HepG2 (cell line): ENCODE data around the gene ZBTB46. TPM values are rescaled to one million over a fixed set of nuclear protein-coding genes. Genes with fewer than 3 reads are reported as not detected.

Experiments used
- ATAC-seq: fragments of 200-7000 bp; cut with Tn5 transposase; 3 replicates; pipeline ENCODE4 v1.9.1; 2020; ENCODE audit warnings: mild to moderate bottlenecking, moderate library complexity
- BruUV-seq: library from RNA; stranded (reverse); fragments of 400-500 nt; replicated peaks from 2 replicates; lab custom pipeline; 2021; lab: Mats Ljungman, UMichigan
- CTCF ChIA-PET: fragments of 300-600 bp; formaldehyde crosslinking; extraction: SDS; loops from one replicate; lab custom pipeline; 2021; ENCODE audit warnings: low total read pairs, inconsistent platforms, low intra/inter-chr PET ratio; lab: Yijun Ruan, JAX
- POLR2A ChIA-PET: fragments of 350-600 bp; sonication (Branson Sonifier 250); formaldehyde crosslinking; loops from one replicate; lab custom pipeline; 2020; ENCODE audit warnings: antibody characterized with exemption, inconsistent platforms; lab: Yijun Ruan, JAX
- DNase-seq: peaks from one replicate; pipeline ENCODE4 v3.0.0-alpha.2; 2015; ENCODE audit warnings: low spot score
- FAIRE-seq: peaks from 3 replicates; lab custom pipeline; 2011; peaks lifted over from hg19 to GRCh38; lab: Jason Lieb, UNC
- H2AFZ ChIP-seq: one replicate; pipeline ENCODE4 v1.6.1; 2011; ENCODE audit warnings: low read length, inconsistent platforms
- H3K27ac ChIP-seq: fragments of 300-600 bp; 3 replicates; pipeline ENCODE4 v1.8.0; 2011; ENCODE audit warnings: mixed run types, mild to moderate bottlenecking, mixed read lengths, low read length, inconsistent platforms; ENCODE audit not compliant: insufficient read depth; ENCODE audit errors: extremely low read length
- H3K27me3 ChIP-seq, 2 experiments: fragments of 200-600 bp in 1 of 2; 2 replicates in 1 of 2; 3 replicates in 1 of 2; pipeline versions ENCODE4 v1.6.0 to v1.8.0; 2011; ENCODE audit warnings: low read length in 2 of 2, mild to moderate bottlenecking in 2 of 2, moderate library complexity in 2 of 2, inconsistent platforms in 1 of 2; ENCODE audit not compliant: insufficient read depth in 2 of 2, control insufficient read depth in 1 of 2
- H3K36me3 ChIP-seq, 2 experiments: fragments of 200-600 bp in 1 of 2; replicated peaks in 1 of 2; 2 replicates in 1 of 2; 3 replicates in 1 of 2; pipeline versions ENCODE4 v1.5.1 to v1.8.0; 2011; ENCODE audit warnings: low read length in 2 of 2, inconsistent platforms in 1 of 2; ENCODE audit not compliant: insufficient read depth in 2 of 2, control insufficient read depth in 1 of 2
- H3K4me1 ChIP-seq: 2 replicates; pipeline ENCODE4 v1.5.1; 2012; ENCODE audit warnings: low read length, inconsistent platforms; ENCODE audit not compliant: insufficient read depth
- H3K4me2 ChIP-seq: 2 replicates; pipeline ENCODE4 v1.6.0; 2011; ENCODE audit warnings: low read depth, low read length, inconsistent platforms
- H3K4me3 ChIP-seq, 3 experiments: fragments of 200-600 bp in 1 of 3; sonication (generic), shearing (Covaris generic) in 1 of 3; replicated peaks in 1 of 3; 2 replicates each; pipeline ENCODE4 v1.5.1; 2011 to 2016; ENCODE audit warnings: low read length in 3 of 3, inconsistent platforms in 2 of 3, low read depth in 2 of 3, mild to moderate bottlenecking in 2 of 3, control low read depth in 1 of 3, mixed read lengths in 1 of 3; ENCODE audit not compliant: insufficient read depth in 1 of 3
- H3K79me2 ChIP-seq: one replicate; pipeline ENCODE4 v1.6.1; 2011; ENCODE audit warnings: low read length, inconsistent platforms; ENCODE audit not compliant: insufficient read depth
- H3K9ac ChIP-seq: 2 replicates; pipeline ENCODE4 v1.6.0; 2011; ENCODE audit warnings: mild to moderate bottlenecking, low read depth, low read length, inconsistent platforms; ENCODE audit not compliant: insufficient read depth
- H3K9me3 ChIP-seq: 2 replicates; pipeline ENCODE4 v1.5.1; 2012; ENCODE audit warnings: mild to moderate bottlenecking, low read length
- H4K20me1 ChIP-seq: 2 replicates; pipeline ENCODE4 v1.6.0; 2011; ENCODE audit warnings: inconsistent platforms, mild to moderate bottlenecking, low read length, moderate library complexity; ENCODE audit not compliant: insufficient read depth
- CEBPB ChIP-seq: IDR thresholded peaks from 2 replicates; pipeline ENCODE4 v1.6.1; 2011; ENCODE audit warnings: low read depth, low read length, improper control_type of control experiment, borderline replicate concordance
- ZNF432 ChIP-seq: sonication (generic); formaldehyde crosslinking; IDR thresholded peaks from 2 replicates; pipeline ENCODE4 v1.5.0; 2020; ENCODE audit warnings: missing genetic modification reagents, mild to moderate bottlenecking, borderline replicate concordance
- ZNF501 ChIP-seq: sonication (generic); formaldehyde crosslinking; IDR thresholded peaks from 2 replicates; pipeline ENCODE4 v1.5.1; 2020; ENCODE audit warnings: mild to moderate bottlenecking, moderate library complexity, missing genetic modification reagents
- ZNF556 ChIP-seq: sonication (generic); formaldehyde crosslinking; IDR thresholded peaks from 2 replicates; pipeline ENCODE4 v1.4.0; 2020; ENCODE audit warnings: mild to moderate bottlenecking, missing genetic modification reagents, borderline replicate concordance
- ZNF761 ChIP-seq: sonication (generic); formaldehyde crosslinking; conservative IDR thresholded peaks from 2 replicates; pipeline ENCODE4 v1.4.0; 2020; ENCODE audit warnings: mild to moderate bottlenecking, missing genetic modification reagents
- WGBS: methylation state at CpG from one replicate; pipeline ENCODE4 v1.1.6; 2017; ENCODE audit warnings: low lambda C conversion rate; 5-methylcytosine and 5-hydroxymethylcytosine counted together
- in situ Hi-C: cut with HindIII; loops from 2 replicates; pipeline ENCODE4 v1.10.0; 2017; ENCODE audit warnings: low pct_unique_long_range_greater_than_20kb; ENCODE audit not compliant: extremely low pct_ligation_motif_present
- intact Hi-C: fragments of 100-400 bp; cut with micrococcal nuclease; formaldehyde crosslinking; loops from one replicate; pipeline ENCODE4 v1.10.0; 2022; ENCODE audit not compliant: unreplicated experiment
- polyA plus RNA-seq, 8 experiments: library from polyadenylated mRNA; depleted of rRNA in 3 of 8; stranded (reverse) in 7 of 8; unstranded in 1 of 8; fragments of >200 nt; fragmentation: Illumina TruSeq in 4 of 8; extraction: Trizol in 4 of 8; gene quantifications; 2 replicates each; pipeline versions ENCODE4 v1.2.1 to v1.2.3, GENCODE V29; 2011 to 2016; ENCODE audit warnings: low read depth in 4 of 8, missing spikeins in 1 of 8, mixed read lengths in 1 of 8; ENCODE audit not compliant: insufficient read depth in 1 of 8
- total RNA-seq, 5 experiments: library from RNA; depleted of rRNA; stranded (reverse); fragments of >200 nt; fragmentation: Illumina TruSeq; extraction: Trizol; gene quantifications; 2 replicates each; pipeline ENCODE4 v1.2.3, GENCODE V29; 2016; ENCODE audit warnings: low read depth in 1 of 5
- TF ChIP-seq, protein P1 (sequence below): sonication (generic); formaldehyde crosslinking; IDR thresholded peaks from 2 replicates; pipeline ENCODE4 v1.5.1; 2020; ENCODE audit warnings: mild to moderate bottlenecking, missing genetic modification reagents, moderate library complexity
- TF ChIP-seq, protein P2 (sequence below): sonication (generic); formaldehyde crosslinking; IDR thresholded peaks from 2 replicates; pipeline ENCODE4 v1.5.0; 2020; ENCODE audit warnings: missing genetic modification reagents, mild to moderate bottlenecking, borderline replicate concordance
- TF ChIP-seq, protein P3 (sequence below): sonication (generic); formaldehyde crosslinking; conservative IDR thresholded peaks from 2 replicates; pipeline ENCODE4 v1.4.0; 2020; ENCODE audit warnings: missing genetic modification reagents

ZBTB46 gene
- total and polyA plus RNA-seq, 2 of the 13 experiments (the other 11 are each of a cell fraction or from before 2014, with no cell fraction given) = 1.6 to 13.5 TPM

DNA sequence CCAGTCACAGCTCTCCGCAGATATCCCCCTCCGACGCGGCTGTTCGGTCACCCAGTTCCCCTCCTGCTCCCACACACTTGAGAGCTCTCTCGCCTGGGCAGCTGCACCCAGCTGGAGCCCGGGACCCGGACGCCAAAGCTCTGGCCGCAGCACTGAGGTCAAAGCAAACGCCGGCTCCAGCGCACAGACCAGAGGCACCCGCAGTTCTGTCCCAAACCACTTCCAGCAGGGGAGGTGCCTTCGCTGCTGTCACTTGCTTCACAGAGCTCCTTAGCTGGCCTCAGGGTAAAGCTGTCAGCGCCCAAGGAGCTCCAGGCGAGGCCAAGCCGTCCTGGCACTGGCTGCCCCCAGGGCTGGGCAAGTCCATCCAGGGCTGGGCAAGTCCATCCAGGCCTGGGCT is 63.6 kb downstream of the ZBTB46 start:
- Histone ChIP-seq H3K4me1 (peaks cover 18% of the 10 kb centered on the region), H2AFZ (no peak overlapping the region), H3K27ac (no peak overlapping the region), H3K9me3 (no peaks in the 10 kb centered on the region), H4K20me1 (no peaks in the 10 kb centered on the region), H3K79me2 (no peaks in the 10 kb centered on the region), H3K4me2 (no peak overlapping the region), H3K27me3 (no peaks in the 10 kb centered on the region)
- no peak for ATAC-seq
- intact Hi-C loops = no loop called here
- whole genome bisulfite sequencing = 81% methylated on average over 18 of the region's 18 CpGs
- in situ Hi-C loops = no loop called here
- POLR2A ChIA-PET = no interaction called here
- TF ChIP-seq ZNF432 (no peak), ZNF501 (CRISPR knock-in tag) (no peak), ZNF761 (CRISPR knock-in tag) (no peak), ZNF556 (CRISPR knock-in tag) (no peak), CEBPB (no peak)
- TF ChIP-seq, all 625 proteins: peak for 0
- H3K9ac ChIP-seq = no peak overlapping the region
- BruUV-seq = no TSS peak
- CTCF ChIA-PET = no interaction called here
- DNase-seq (no peak), FAIRE-seq (no peak)
- H3K36me3 ChIP-seq = no peaks in the 10 kb centered on the region
- no peak overlapping the region for H3K4me3 ChIP-seq

DNA sequence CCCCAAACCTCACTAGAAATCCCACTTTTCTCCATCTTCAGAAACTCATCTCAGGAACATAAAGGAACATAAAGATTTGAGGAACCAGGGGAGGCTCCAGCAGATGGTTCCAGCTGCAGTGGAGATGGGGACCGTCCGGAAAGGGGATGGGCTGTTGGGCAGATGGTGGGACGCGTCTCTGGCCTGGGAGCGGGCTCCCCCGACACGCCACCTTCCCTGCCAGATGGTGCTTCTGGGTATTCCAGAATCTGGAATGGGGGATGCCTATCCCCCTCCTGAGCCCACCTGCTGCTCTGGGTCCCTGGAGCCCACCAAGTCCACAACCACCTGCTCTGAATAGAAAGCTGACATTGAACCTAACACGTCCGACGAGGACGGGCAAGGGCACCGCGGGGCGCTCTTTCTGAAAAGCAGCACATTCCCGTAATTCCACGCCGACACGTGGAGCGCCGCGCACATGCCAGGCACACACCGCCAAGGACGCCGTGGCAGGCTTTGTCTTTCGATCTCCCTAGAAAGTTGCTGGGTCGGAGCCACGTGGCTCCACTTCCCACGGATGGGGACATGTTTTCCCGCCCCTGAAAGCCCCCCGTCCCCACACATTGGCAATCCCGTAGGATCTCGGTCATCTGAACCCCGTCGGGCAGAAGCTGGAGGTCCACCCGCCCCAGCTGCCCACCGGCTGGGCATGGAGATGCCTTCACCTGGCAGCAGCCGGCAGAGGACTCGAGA is 64.2 kb downstream of the ZBTB46 start:
- no peak overlapping the region for H3K9ac ChIP-seq
- peaks cover 17% of the 10 kb centered on the region for H3K4me1 ChIP-seq
- no peak overlapping the region for H3K27ac ChIP-seq
- no peaks in the 10 kb centered on the region for H4K20me1 ChIP-seq
- no peaks in the 10 kb centered on the region for H3K27me3 ChIP-seq
- in situ Hi-C loops (no loop called here), intact Hi-C loops (no loop called here)
- ChIA-PET CTCF (no interaction called here), POLR2A (interaction anchor here (0.7 kb wide), 1 partner anchor 58 kb away, joined by 4 read pairs; no protein-coding TSS in a partner anchor)
- H3K79me2 ChIP-seq = no peaks in the 10 kb centered on the region
- BruUV-seq = no TSS peak
- no peak for FAIRE-seq
- TF ChIP-seq, protein P1, sequence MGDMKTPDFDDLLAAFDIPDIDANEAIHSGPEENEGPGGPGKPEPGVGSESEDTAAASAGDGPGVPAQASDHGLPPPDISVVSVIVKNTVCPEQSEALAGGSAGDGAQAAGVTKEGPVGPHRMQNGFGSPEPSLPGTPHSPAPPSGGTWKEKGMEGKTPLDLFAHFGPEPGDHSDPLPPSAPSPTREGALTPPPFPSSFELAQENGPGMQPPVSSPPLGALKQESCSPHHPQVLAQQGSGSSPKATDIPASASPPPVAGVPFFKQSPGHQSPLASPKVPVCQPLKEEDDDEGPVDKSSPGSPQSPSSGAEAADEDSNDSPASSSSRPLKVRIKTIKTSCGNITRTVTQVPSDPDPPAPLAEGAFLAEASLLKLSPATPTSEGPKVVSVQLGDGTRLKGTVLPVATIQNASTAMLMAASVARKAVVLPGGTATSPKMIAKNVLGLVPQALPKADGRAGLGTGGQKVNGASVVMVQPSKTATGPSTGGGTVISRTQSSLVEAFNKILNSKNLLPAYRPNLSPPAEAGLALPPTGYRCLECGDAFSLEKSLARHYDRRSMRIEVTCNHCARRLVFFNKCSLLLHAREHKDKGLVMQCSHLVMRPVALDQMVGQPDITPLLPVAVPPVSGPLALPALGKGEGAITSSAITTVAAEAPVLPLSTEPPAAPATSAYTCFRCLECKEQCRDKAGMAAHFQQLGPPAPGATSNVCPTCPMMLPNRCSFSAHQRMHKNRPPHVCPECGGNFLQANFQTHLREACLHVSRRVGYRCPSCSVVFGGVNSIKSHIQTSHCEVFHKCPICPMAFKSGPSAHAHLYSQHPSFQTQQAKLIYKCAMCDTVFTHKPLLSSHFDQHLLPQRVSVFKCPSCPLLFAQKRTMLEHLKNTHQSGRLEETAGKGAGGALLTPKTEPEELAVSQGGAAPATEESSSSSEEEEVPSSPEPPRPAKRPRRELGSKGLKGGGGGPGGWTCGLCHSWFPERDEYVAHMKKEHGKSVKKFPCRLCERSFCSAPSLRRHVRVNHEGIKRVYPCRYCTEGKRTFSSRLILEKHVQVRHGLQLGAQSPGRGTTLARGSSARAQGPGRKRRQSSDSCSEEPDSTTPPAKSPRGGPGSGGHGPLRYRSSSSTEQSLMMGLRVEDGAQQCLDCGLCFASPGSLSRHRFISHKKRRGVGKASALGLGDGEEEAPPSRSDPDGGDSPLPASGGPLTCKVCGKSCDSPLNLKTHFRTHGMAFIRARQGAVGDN (CRISPR knock-in tag) = 0 out of 2 replicates have a peak, but pooled peaks have one; percentile 7
- TF ChIP-seq, protein P2, sequence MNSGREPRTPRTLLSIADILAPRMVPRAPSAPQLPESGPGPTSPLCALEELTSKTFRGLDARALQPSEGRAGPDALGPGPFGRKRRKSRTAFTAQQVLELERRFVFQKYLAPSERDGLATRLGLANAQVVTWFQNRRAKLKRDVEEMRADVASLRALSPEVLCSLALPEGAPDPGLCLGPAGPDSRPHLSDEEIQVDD (CRISPR knock-in tag) = no peak
- TF ChIP-seq, protein P3, sequence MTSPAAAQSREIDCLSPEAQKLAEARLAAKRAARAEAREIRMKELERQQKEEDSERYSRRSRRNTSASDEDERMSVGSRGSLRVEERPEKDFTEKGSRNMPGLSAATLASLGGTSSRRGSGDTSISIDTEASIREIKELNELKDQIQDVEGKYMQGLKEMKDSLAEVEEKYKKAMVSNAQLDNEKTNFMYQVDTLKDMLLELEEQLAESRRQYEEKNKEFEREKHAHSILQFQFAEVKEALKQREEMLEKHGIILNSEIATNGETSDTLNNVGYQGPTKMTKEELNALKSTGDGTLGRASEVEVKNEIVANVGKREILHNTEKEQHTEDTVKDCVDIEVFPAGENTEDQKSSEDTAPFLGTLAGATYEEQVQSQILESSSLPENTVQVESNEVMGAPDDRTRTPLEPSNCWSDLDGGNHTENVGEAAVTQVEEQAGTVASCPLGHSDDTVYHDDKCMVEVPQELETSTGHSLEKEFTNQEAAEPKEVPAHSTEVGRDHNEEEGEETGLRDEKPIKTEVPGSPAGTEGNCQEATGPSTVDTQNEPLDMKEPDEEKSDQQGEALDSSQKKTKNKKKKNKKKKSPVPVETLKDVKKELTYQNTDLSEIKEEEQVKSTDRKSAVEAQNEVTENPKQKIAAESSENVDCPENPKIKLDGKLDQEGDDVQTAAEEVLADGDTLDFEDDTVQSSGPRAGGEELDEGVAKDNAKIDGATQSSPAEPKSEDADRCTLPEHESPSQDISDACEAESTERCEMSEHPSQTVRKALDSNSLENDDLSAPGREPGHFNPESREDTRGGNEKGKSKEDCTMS (CRISPR knock-in tag) = no peak
- no peaks in the 10 kb centered on the region for H3K9me3 ChIP-seq
- no peak for DNase-seq
- H3K4me3 ChIP-seq = no peak overlapping the region
- no peak overlapping the region for H2AFZ ChIP-seq
- no peak for ATAC-seq
- H3K4me2 ChIP-seq = no peak overlapping the region
- 93% methylated on average over 38 of the region's 38 CpGs for WGBS
- no peaks in the 10 kb centered on the region for H3K36me3 ChIP-seq
